OCI-LY3 (cell line): ENCODE results near the gene DHDDS.
A peak's percentile ranks its signal among the peaks of the same experiment; 100 is the strongest.
"Not testable (repeated sequence)": the region's sequence is repeated elsewhere in the genome, so short reads cannot be mapped to it uniquely, and the experiment has no call there.

Experiments used
- H2AFZ ChIP-seq: fragments of 200-600, 300-600 bp; shearing (Covaris generic); 2 replicates; pipeline ENCODE4 v1.6.0; 2014; ENCODE audit warnings: antibody characterized with exemption, low read depth, low read length
- H3K27ac ChIP-seq: fragments of 200-600, 300-600 bp; sonication (generic); 2 replicates; pipeline ENCODE4 v1.5.1; 2014; ENCODE audit warnings: mild to moderate bottlenecking, low read length, moderate library complexity, mixed read lengths
- H3K27me3 ChIP-seq: fragments of 200-600, 300-600 bp; sonication (generic); 2 replicates; pipeline ENCODE4 v1.6.1; 2014; ENCODE audit warnings: low read depth, low read length, mixed read lengths
- H3K36me3 ChIP-seq: fragments of 200-600, 300-600 bp; sonication (generic); replicated peaks from 2 replicates; pipeline ENCODE3; 2014; ENCODE audit warnings: low read depth, low read length, mixed read lengths
- H3K4me1 ChIP-seq: fragments of 300-600, 200-600 bp; sonication (generic); 2 replicates; pipeline ENCODE4 v1.6.1; 2014; ENCODE audit warnings: low read length, mixed read lengths
- H3K4me2 ChIP-seq: fragments of 200-600, 300-600 bp; sonication (generic); 2 replicates; pipeline ENCODE4 v1.6.1; 2014; ENCODE audit warnings: low read length, mixed read lengths
- H3K4me3 ChIP-seq: fragments of 300-600, 200-600 bp; sonication (generic); 2 replicates; pipeline ENCODE4 v1.5.1; 2014; ENCODE audit warnings: antibody characterized with exemption, mild to moderate bottlenecking, low read length, moderate library complexity
- H3K79me2 ChIP-seq: fragments of 300-600, 200-600 bp; shearing (Covaris generic); 2 replicates; pipeline ENCODE4 v1.6.1; 2014; ENCODE audit warnings: mild to moderate bottlenecking, low read length, mixed read lengths
- H3K9ac ChIP-seq: fragments of 300-600, 200-600 bp; shearing (Covaris generic); 2 replicates; pipeline ENCODE4 v1.6.0; 2014; ENCODE audit warnings: mild to moderate bottlenecking, low read length, moderate library complexity
- H3K9me3 ChIP-seq: fragments of 200-600, 300-600 bp; shearing (Covaris generic); 2 replicates; pipeline ENCODE4 v1.6.1; 2014; ENCODE audit warnings: low read length, mixed read lengths; ENCODE audit not compliant: insufficient read depth
- H4K20me1 ChIP-seq: fragments of 200-600, 300-600 bp; sonication (generic); 2 replicates; pipeline ENCODE4 v1.6.1; 2016; ENCODE audit warnings: low read length, mixed read lengths; ENCODE audit not compliant: insufficient read depth
- CTCF ChIP-seq: fragments of 200-600, 300-600 bp; sonication (generic); IDR thresholded peaks from 2 replicates; pipeline ENCODE4 v1.5.1; 2014; ENCODE audit warnings: antibody characterized with exemption, low read length, low read depth
- EZH2phosphoT487 ChIP-seq: fragments of 200-600 bp; shearing (Covaris generic); IDR thresholded peaks from 2 replicates; pipeline ENCODE4 v1.6.1; 2018; ENCODE audit warnings: antibody characterized with exemption, mixed run types, low read depth

DHDDS gene

GRCh38 chr1:26500488-26501175 lies 68.5 kb downstream of the DHDDS start:
- Histone ChIP-seq H4K20me1 (no peaks in the 10 kb centered on the region), H3K9ac (peak overlapping the region; percentile 100), H2AFZ (peak overlapping the region; percentile 45), H3K36me3 (no peaks in the 10 kb centered on the region), H3K79me2 (no peaks in the 10 kb centered on the region; the same call in 1 of the 2 replicates), H3K9me3 (no peaks in the 10 kb centered on the region), H3K4me1 (peaks cover 11% of the 10 kb centered on the region), H3K27me3 (no peaks in the 10 kb centered on the region), H3K27ac (peak overlapping the region; percentile 83), H3K4me3 (peak overlapping the region; percentile 94), H3K4me2 (peak overlapping the region; percentile 99)
- TF ChIP-seq CTCF: no peak
- TF ChIP-seq EZH2phosphoT487: no peak

- not testable (repeated sequence) for H3K4me3 ChIP-seq, H4K20me1 ChIP-seq, H3K79me2 ChIP-seq, H3K36me3 ChIP-seq, H3K27me3 ChIP-seq, H3K4me1 ChIP-seq, H3K9me3 ChIP-seq, H2AFZ ChIP-seq, H3K4me2 ChIP-seq, H3K9ac ChIP-seq, H3K27ac ChIP-seq
These were observed 78.6 kb downstream of the DHDDS start for GRCh38 chr1:26510711-26511110.

GRCh38 chr1:26515836-26516235 lies 83.7 kb downstream of the DHDDS start:
- H3K36me3 ChIP-seq, H2AFZ ChIP-seq, H3K4me2 ChIP-seq, H4K20me1 ChIP-seq, H3K4me1 ChIP-seq, H3K4me3 ChIP-seq, H3K79me2 ChIP-seq, H3K27ac ChIP-seq, H3K27me3 ChIP-seq, H3K9ac ChIP-seq, H3K9me3 ChIP-seq: not testable (repeated sequence)

- Histone ChIP-seq H3K9me3 (no peaks in the 10 kb centered on the region), H3K79me2 (no peaks in the 10 kb centered on the region), H3K4me3 (no peak overlapping the region), H4K20me1 (no peaks in the 10 kb centered on the region), H3K4me1 (no peaks in the 10 kb centered on the region), H3K27me3 (no peaks in the 10 kb centered on the region), H3K27ac (no peak overlapping the region), H2AFZ (no peak overlapping the region), H3K9ac (no peak overlapping the region), H3K4me2 (no peak overlapping the region), H3K36me3 (no peaks in the 10 kb centered on the region)
- no peak for TF ChIP-seq EZH2phosphoT487
- no peak for TF ChIP-seq CTCF
These were observed 85.1 kb downstream of the DHDDS start for GRCh38 chr1:26516987-26517765.

GRCh38 chr1:26517766-26518049 lies 85.6 kb downstream of the DHDDS start:
- Histone ChIP-seq H3K27me3 (no peaks in the 10 kb centered on the region), H3K9ac (no peak overlapping the region), H2AFZ (no peak overlapping the region), H3K9me3 (no peaks in the 10 kb centered on the region), H3K4me2 (no peak overlapping the region), H3K4me3 (no peak overlapping the region), H3K27ac (no peak overlapping the region), H4K20me1 (no peaks in the 10 kb centered on the region), H3K4me1 (no peaks in the 10 kb centered on the region), H3K79me2 (no peaks in the 10 kb centered on the region), H3K36me3 (no peaks in the 10 kb centered on the region)
- no peak for TF ChIP-seq EZH2phosphoT487
- no peak for TF ChIP-seq CTCF
